ENCODE measurements around the gene ZNF609. TPM values are rescaled to one million over a fixed set of nuclear protein-coding genes. Genes with fewer than 3 reads are reported as not detected.

Gene ZNF609
- total RNA-seq, 4 donors from 2014 or later, result 19.4 to 30.5 (median 21.1) TPM

- no peak for DNase-seq (ENCODE audit: low spot score in 2 of 2)
- WGBS, 2 donors, result 80 to 87% methylated on average over 2 of the region's 2 CpGs
- H3K4me3 ChIP-seq (ENCODE audit: low read depth, poor library complexity, severe bottlenecking), result no peak overlapping the region
- intact Hi-C loops (cut with DNase I; ENCODE audit: low total_unique reads), result no loop called here
- TF ChIP-seq CTCF (IDR thresholded peaks at IDR 0.05), result no peak
- no peak for TF ChIP-seq POLR2A (IDR thresholded peaks at IDR 0.05)
These were observed 17.4 kb upstream of the ZNF609 start for GRCh38 chr15:64443016-64443415.

GRCh38 chr15:64443747-64444621, 16.4 kb upstream of the ZNF609 start:
- TF ChIP-seq CTCF (IDR thresholded peaks at IDR 0.05), result no peak
- no peak for TF ChIP-seq POLR2A (IDR thresholded peaks at IDR 0.05)

GRCh38 chr15:64444836-64445235, 15.5 kb upstream of the ZNF609 start:
- no peak for DNase-seq (ENCODE audit: low spot score in 2 of 2)
- TF ChIP-seq POLR2A (IDR thresholded peaks at IDR 0.05) (no peak), CTCF (IDR thresholded peaks at IDR 0.05) (no peak)
- intact Hi-C loops (cut with DNase I; ENCODE audit: low total_unique reads), result no loop called here
- no peak overlapping the region for H3K4me3 ChIP-seq (ENCODE audit: low read depth, poor library complexity, severe bottlenecking)

More at GRCh38 chr15:64443747-64444621, 16.4 kb upstream of the ZNF609 start:
- no peak for DNase-seq (ENCODE audit: low spot score in 2 of 2)
- intact Hi-C loops (cut with DNase I; ENCODE audit: low total_unique reads), result no loop called here
- H3K4me3 ChIP-seq (ENCODE audit: low read depth, poor library complexity, severe bottlenecking), result no peak overlapping the region
- 52 to 53% methylated on average over 3 of the region's 3 CpGs for WGBS, 2 donors

GRCh38 chr15:64447536-64448315, 12.7 kb upstream of the ZNF609 start:
- TF ChIP-seq POLR2A (IDR thresholded peaks at IDR 0.05) (no peak), CTCF (IDR thresholded peaks at IDR 0.05) (no peak)
- H3K4me3 ChIP-seq (ENCODE audit: low read depth, poor library complexity, severe bottlenecking), result no peak overlapping the region
- DNase-seq (ENCODE audit: low spot score in 2 of 2), result no peak
- intact Hi-C loops (cut with DNase I; ENCODE audit: low total_unique reads), result no loop called here
- WGBS, 2 donors, result 90 to 95% methylated on average over 6 of the region's 6 CpGs

GRCh38 chr15:64452988-64453688, 7.2 kb upstream of the ZNF609 start:
- no peak for TF ChIP-seq CTCF (IDR thresholded peaks at IDR 0.05)
- TF ChIP-seq POLR2A (IDR thresholded peaks at IDR 0.05), result no peak
- H3K4me3 ChIP-seq (ENCODE audit: low read depth, poor library complexity, severe bottlenecking), result no peak overlapping the region
- 58 to 60% methylated on average over 6 of the region's 6 CpGs for WGBS, 2 donors
- intact Hi-C loops (cut with DNase I; ENCODE audit: low total_unique reads), result no loop called here
- DNase-seq (ENCODE audit: low spot score in 2 of 2), result no peak

Data from lower leg skin (tissue), 4 donors.